ENCODE measurements around the gene DENND2D. TPM values are rescaled to one million over a fixed set of nuclear protein-coding genes. Genes with fewer than 3 reads are reported as not detected.
A peak's percentile ranks its signal among the peaks of the same experiment; 100 is the strongest.

The DENND2D gene
- total RNA-seq: 10 to 100 TPM; 60.7 to 62.0 TPM
- 236 TPM for polyA plus RNA-seq (2013, experiment 1 of 2)
- 258 TPM for polyA plus RNA-seq (2013, experiment 2 of 2)
- total RNA-seq: 107 to 594 (median 254) reads per million in 172 experiments

- POLR2A ChIA-PET: interaction anchor here (0.8 to 15.0 kb wide), 10 partner anchors 9 to 148 kb away, joined by 3 to 756 read pairs (median 8); partner anchors contain the start of genes CEPT1, CHI3L2 and DRAM2
- peaks cover 81% of the 10 kb centered on the region for H3K4me1 Mint-ChIP-seq (ENCODE audit: low read depth)
- ATAC-seq (ENCODE audit: poor library complexity) (peak; percentile 51), DNase-seq (peak in 13 of 14 experiments; percentile 43 to 84 (median 61))
- peak within 1 kb of the TSS; percentile 90 for H3K27ac Mint-ChIP-seq
- Histone ChIP-seq H3K27me3 (ENCODE audit: control insufficient read depth in 1 of 2, insufficient read depth in 2 of 2, low read length in 2 of 2) (no peaks in the 10 kb centered on the region), H3K4me3 (ENCODE audit: low read length) (peak within 1 kb of the TSS; percentile 79), H3K27ac (ENCODE audit: low read depth in 1 of 2, low read length in 2 of 2) (peak within 1 kb of the TSS; percentile 70 to 97), H3K4me1 (ENCODE audit: insufficient read depth, low read length) (peaks cover 82% of the 10 kb centered on the region), H3K9me3 (ENCODE audit: control insufficient read depth in 1 of 2, insufficient read depth in 1 of 2, low read length in 2 of 2) (no peaks in the 10 kb centered on the region), H3K36me3 (ENCODE audit: insufficient read depth, low read length) (peaks cover 41% of the 10 kb centered on the region)
- no peaks in the 10 kb centered on the region for H3K27me3 Mint-ChIP-seq
- intact Hi-C loops (cut with DNase I, micrococcal nuclease): loop anchor here (1.0 to 10.0 kb wide), 6 partner anchors 16 to 575 kb away; partner anchors contain the start of genes CEPT1 (in 1 of the 2), DDX20 (in 1 of the 2) and DRAM2 (in 1 of the 2)
- H3K36me3 Mint-ChIP-seq (ENCODE audit: low read depth): peaks cover 70% of the 10 kb centered on the region
- no peak for TF ChIP-seq CTCF (IDR thresholded peaks at IDR 0.05)
- CTCF ChIA-PET: interaction anchor here (1.5 to 8.1 kb wide), 2 partner anchors 18 to 134 kb away, joined by 3 to 135 read pairs; no protein-coding TSS in a partner anchor
- peak within 1 kb of the TSS; percentile 99 for H3K4me3 Mint-ChIP-seq
- no peaks in the 10 kb centered on the region for H3K9me3 Mint-ChIP-seq
Measured at GRCh38 chr1:111199881-111200801, at the start of gene DENND2D. TSS of gene DENND2D (minus strand) at chr1:111200646. CDS start at chr1:111200459, 187 bp downstream.

- no peak for ATAC-seq (ENCODE audit: poor library complexity)
- Mint-ChIP-seq H3K36me3 (ENCODE audit: low read depth) (no peaks in the 10 kb centered on the region), H3K4me3 (no peak overlapping the region), H3K4me1 (ENCODE audit: low read depth) (peaks cover 37% of the 10 kb centered on the region), H3K27me3 (no peaks in the 10 kb centered on the region), H3K9me3 (no peaks in the 10 kb centered on the region), H3K27ac (no peak overlapping the region)
- POLR2A ChIA-PET: interaction anchor here (2.3 kb wide), 1 partner anchor 24 kb away, joined by 14 read pairs; no protein-coding TSS in a partner anchor
- intact Hi-C loops (cut with DNase I, micrococcal nuclease): no loop called here
- no peak overlapping the region for H3K4me3 ChIP-seq (ENCODE audit: low read length)
- no peaks in the 10 kb centered on the region for H3K36me3 ChIP-seq (ENCODE audit: insufficient read depth, low read length)
- CTCF ChIA-PET: interaction anchor here (1.1 kb wide), 2 partner anchors 24 to 90 kb away, joined by 3 to 4 read pairs; no protein-coding TSS in a partner anchor
- H3K9me3 ChIP-seq (ENCODE audit: control insufficient read depth in 1 of 2, insufficient read depth in 1 of 2, low read length in 2 of 2): no peaks in the 10 kb centered on the region
- peaks cover 10% of the 10 kb centered on the region for H3K4me1 ChIP-seq (ENCODE audit: insufficient read depth, low read length)
- no peak overlapping the region for H3K27ac ChIP-seq (ENCODE audit: low read depth in 1 of 2, low read length in 2 of 2)
- TF ChIP-seq CTCF (IDR thresholded peaks at IDR 0.05): no peak
- H3K27me3 ChIP-seq (ENCODE audit: control insufficient read depth in 1 of 2, insufficient read depth in 2 of 2, low read length in 2 of 2): no peaks in the 10 kb centered on the region
- DNase-seq: no peak
Measured at GRCh38 chr1:111249960-111250359, 49.5 kb upstream of the DENND2D start.

GRCh38 chr1:111247125-111247838, 46.8 kb upstream of the DENND2D start:
- Histone ChIP-seq H3K4me3 (ENCODE audit: low read length) (no peak overlapping the region), H3K9me3 (ENCODE audit: control insufficient read depth in 1 of 2, insufficient read depth in 1 of 2, low read length in 2 of 2) (no peaks in the 10 kb centered on the region), H3K27ac (ENCODE audit: low read depth in 1 of 2, low read length in 2 of 2) (no peak overlapping the region), H3K36me3 (ENCODE audit: insufficient read depth, low read length) (peaks cover 11% of the 10 kb centered on the region), H3K27me3 (ENCODE audit: control insufficient read depth in 1 of 2, insufficient read depth in 2 of 2, low read length in 2 of 2) (no peaks in the 10 kb centered on the region), H3K4me1 (ENCODE audit: insufficient read depth, low read length) (peaks cover 9% of the 10 kb centered on the region)
- H3K4me1 Mint-ChIP-seq (ENCODE audit: low read depth): peaks cover 19% of the 10 kb centered on the region
- no peak for ATAC-seq (ENCODE audit: poor library complexity)
- POLR2A ChIA-PET: no interaction called here
- H3K36me3 Mint-ChIP-seq (ENCODE audit: low read depth): peaks cover 19% of the 10 kb centered on the region
- no peak overlapping the region for H3K4me3 Mint-ChIP-seq
- no peak for DNase-seq
- H3K9me3 Mint-ChIP-seq: no peaks in the 10 kb centered on the region
- intact Hi-C loops (cut with DNase I, micrococcal nuclease): no loop called here
- CTCF ChIA-PET: no interaction called here
- H3K27me3 Mint-ChIP-seq: no peaks in the 10 kb centered on the region
- TF ChIP-seq CTCF (IDR thresholded peaks at IDR 0.05): no peak
- H3K27ac Mint-ChIP-seq: no peak overlapping the region
